Parathyroid adenoma (tissue), 2 donors: ENCODE results near the gene P4HTM.
A peak's percentile ranks its signal among the peaks of the same experiment; 100 is the strongest.

Source experiments
- H2AFZ ChIP-seq: fragments of 300-600 bp; sonication (generic); one replicate; pipeline ENCODE4 v1.7.0; 2017; ENCODE audit warnings: antibody characterized with exemption, mild to moderate bottlenecking
- H3K27ac ChIP-seq: fragments of 300-600 bp; sonication (generic); one replicate; pipeline ENCODE4 v1.7.0; 2017
- H3K27me3 ChIP-seq: fragments of 300-600 bp; sonication (generic); one replicate; pipeline ENCODE4 v1.7.0; 2017; ENCODE audit warnings: low read length; ENCODE audit not compliant: control insufficient read depth, insufficient read depth
- H3K36me3 ChIP-seq: fragments of 300-600 bp; sonication (generic); one replicate; pipeline ENCODE4 v1.7.0; 2017; ENCODE audit warnings: low read length; ENCODE audit not compliant: control insufficient read depth, insufficient read depth
- H3K4me1 ChIP-seq: fragments of 300-600 bp; sonication (generic); one replicate; pipeline ENCODE4 v1.7.0; 2017; ENCODE audit warnings: control low read depth
- H3K4me2 ChIP-seq: fragments of 300-600 bp; sonication (generic); one replicate; pipeline ENCODE4 v1.7.0; 2017; ENCODE audit warnings: low read length
- H3K4me3 ChIP-seq: fragments of 300-600 bp; sonication (generic); one replicate; pipeline ENCODE4 v1.7.0; 2017; ENCODE audit warnings: low read depth, low read length
- H3K79me2 ChIP-seq: fragments of 300-600 bp; sonication (generic); one replicate; pipeline ENCODE4 v1.7.0; 2017; ENCODE audit warnings: control low read depth
- H3K9ac ChIP-seq: fragments of 300-600 bp; sonication (generic); one replicate; pipeline ENCODE4 v1.7.0; 2017; ENCODE audit warnings: mild to moderate bottlenecking
- H3K9me3 ChIP-seq: fragments of 300-600 bp; sonication (generic); one replicate; pipeline ENCODE4 v1.7.0; 2017; ENCODE audit warnings: low read length; ENCODE audit not compliant: control insufficient read depth
- CTCF ChIP-seq: fragments of 300-600 bp; sonication (generic); IDR thresholded peaks from one replicate; pipeline ENCODE4 v1.7.0; 2017; ENCODE audit warnings: antibody characterized with exemption, mild to moderate bottlenecking
- donor health status: primary hyperparathyroidism.

P4HTM gene

GRCh38 chr3:48985831-48986376, 4.1 kb upstream of the P4HTM start:
- Histone ChIP-seq H3K4me2 (no peak overlapping the region), H3K4me3 (no peak overlapping the region), H3K9me3 (no peaks in the 10 kb centered on the region), H2AFZ (no peak overlapping the region), H3K36me3 (no peaks in the 10 kb centered on the region), H3K27ac (no peak overlapping the region), H3K4me1 (peaks cover 11% of the 10 kb centered on the region), H3K9ac (no peak overlapping the region), H3K27me3 (no peaks in the 10 kb centered on the region), H3K79me2 (peaks cover 13% of the 10 kb centered on the region)
- no peak for TF ChIP-seq CTCF

- H3K79me2 ChIP-seq, result peaks cover 21% of the 10 kb centered on the region
- H3K36me3 ChIP-seq, result no peaks in the 10 kb centered on the region
- H3K4me2 ChIP-seq, result peak overlapping the region; percentile 73
- peak overlapping the region; percentile 42 for H3K9ac ChIP-seq
- peaks cover 20% of the 10 kb centered on the region for H3K4me1 ChIP-seq
- peak overlapping the region; percentile 92 for H2AFZ ChIP-seq
- TF ChIP-seq CTCF, result no peak
- no peaks in the 10 kb centered on the region for H3K9me3 ChIP-seq
- H3K27me3 ChIP-seq, result no peaks in the 10 kb centered on the region
- peak overlapping the region; percentile 84 for H3K27ac ChIP-seq
- H3K4me3 ChIP-seq, result peak overlapping the region; percentile 65
Observed at GRCh38 chr3:48989126-48989795, 780 bp upstream of the P4HTM start.

- no peaks in the 10 kb centered on the region for H3K27me3 ChIP-seq
- H3K4me3 ChIP-seq, result peak overlapping the region; percentile 65
- no peaks in the 10 kb centered on the region for H3K9me3 ChIP-seq
- TF ChIP-seq CTCF, result no peak
- H3K4me1 ChIP-seq, result peaks cover 20% of the 10 kb centered on the region
- H3K79me2 ChIP-seq, result peaks cover 23% of the 10 kb centered on the region
- H2AFZ ChIP-seq, result peak overlapping the region; percentile 91
- peak overlapping the region; percentile 79 for H3K9ac ChIP-seq
- no peaks in the 10 kb centered on the region for H3K36me3 ChIP-seq
- peak overlapping the region; percentile 83 for H3K27ac ChIP-seq
- peak overlapping the region; percentile 79 for H3K4me2 ChIP-seq
Observed at GRCh38 chr3:48990636-48991469, 812 bp downstream of the P4HTM start.

GRCh38 chr3:48991851-48992545, 2.0 kb downstream of the P4HTM start:
- Histone ChIP-seq H3K79me2 (peaks cover 24% of the 10 kb centered on the region), H3K9ac (no peak overlapping the region), H2AFZ (no peak overlapping the region), H3K4me3 (no peak overlapping the region), H3K36me3 (no peaks in the 10 kb centered on the region), H3K9me3 (no peaks in the 10 kb centered on the region), H3K27me3 (no peaks in the 10 kb centered on the region), H3K4me1 (peaks cover 20% of the 10 kb centered on the region), H3K27ac (peak overlapping the region; percentile 83), H3K4me2 (no peak overlapping the region)
- no peak for TF ChIP-seq CTCF
